ENCODE results near the gene EMP2.

GRCh38 chr16:10554569-10554968 lies 25.8 kb downstream of the EMP2 start:
- no peak for TF ChIP-seq CTCF (IDR thresholded peaks at IDR 0.05)
- no peak for TF ChIP-seq POLR2A (IDR thresholded peaks at IDR 0.05)
